Rectal smooth muscle tissue (tissue), 1 donor: ENCODE data around the gene IVL.

ENCODE experiments used
- H3K27ac ChIP-seq: one replicate; pipeline ENCODE4 v1.7.0; 2013; ENCODE audit warnings: low read depth, low read length, inconsistent platforms
- H3K27me3 ChIP-seq: one replicate; pipeline ENCODE4 v1.7.0; 2013; ENCODE audit warnings: low read length; ENCODE audit not compliant: control insufficient read depth, insufficient read depth
- H3K36me3 ChIP-seq: one replicate; pipeline ENCODE4 v1.7.0; 2013; ENCODE audit warnings: low read length; ENCODE audit not compliant: control insufficient read depth, insufficient read depth
- H3K4me1 ChIP-seq: one replicate; pipeline ENCODE4 v1.7.0; 2013; ENCODE audit warnings: low read length; ENCODE audit not compliant: control insufficient read depth, insufficient read depth
- H3K4me3 ChIP-seq: one replicate; pipeline ENCODE4 v1.7.0; 2013; ENCODE audit warnings: low read length
- H3K9ac ChIP-seq: one replicate; pipeline ENCODE4 v1.7.0; 2013; ENCODE audit warnings: low read length

Gene IVL

DNA sequence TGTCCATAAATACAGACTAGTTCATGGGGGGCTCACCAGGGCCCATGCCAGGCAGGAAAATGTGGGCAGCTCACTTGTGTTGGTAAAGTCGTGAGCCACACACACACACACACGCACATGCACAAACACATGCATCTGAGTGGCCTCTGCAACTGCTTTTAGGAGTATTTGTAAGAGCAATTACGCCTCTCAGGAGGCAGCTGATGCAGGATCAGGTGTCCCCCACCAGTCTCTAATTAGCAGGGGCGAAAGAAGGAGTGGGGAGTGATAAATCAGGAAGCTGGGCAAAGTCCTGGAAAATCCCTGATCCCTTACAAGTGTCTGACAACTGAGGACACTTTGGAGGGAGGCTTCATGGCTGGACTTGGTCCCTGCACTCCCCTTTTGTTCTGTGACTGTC is 5.7 kb upstream of the IVL start:
- Histone ChIP-seq H3K27ac (no peak overlapping the region), H3K4me1 (no peaks in the 10 kb centered on the region)

DNA sequence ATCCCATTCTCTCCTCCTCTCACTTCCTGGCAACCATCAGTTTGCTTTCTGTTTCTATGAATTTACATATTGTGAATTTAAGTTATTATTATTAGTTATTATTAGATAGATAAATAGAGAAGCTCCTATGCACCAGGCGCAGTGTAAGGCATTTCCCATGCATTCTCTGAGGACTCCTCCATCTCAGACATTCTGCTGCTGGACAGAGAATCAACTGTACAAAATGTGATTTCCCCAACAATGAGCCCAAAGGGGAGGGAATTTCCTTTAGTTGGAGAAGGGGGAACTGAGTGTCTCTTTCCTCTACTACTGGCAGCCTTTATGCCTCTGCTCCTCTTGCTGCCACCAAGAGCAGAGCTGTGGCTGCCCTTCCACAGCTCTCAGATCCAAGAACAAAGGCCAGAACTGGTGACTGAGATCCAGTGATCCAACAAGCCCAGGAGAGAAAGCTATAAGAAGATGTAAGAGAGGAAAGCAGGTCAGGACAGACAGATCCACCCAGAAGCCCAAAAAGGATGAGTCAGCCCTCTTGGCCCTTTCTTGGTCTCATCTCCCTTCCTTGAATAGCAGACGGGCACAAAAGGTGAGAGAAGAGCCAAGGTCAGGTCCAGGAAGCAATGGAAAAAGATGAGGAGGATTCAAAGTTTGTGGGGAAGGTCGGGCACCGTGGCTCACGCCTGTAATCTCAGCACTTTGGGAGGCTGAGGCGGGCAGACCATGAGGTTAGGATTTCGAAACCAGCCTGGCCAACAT is 3.5 kb upstream of the IVL start:
- no peaks in the 10 kb centered on the region for H3K4me1 ChIP-seq
- no peaks in the 10 kb centered on the region for H3K36me3 ChIP-seq
- H3K4me3 ChIP-seq, result no peak overlapping the region
- no peak overlapping the region for H3K9ac ChIP-seq
- H3K27ac ChIP-seq, result no peak overlapping the region
- H3K27me3 ChIP-seq, result peaks cover 2% of the 10 kb centered on the region

More for the DNA sequence above, 5.7 kb upstream of the IVL start:
- Histone ChIP-seq H3K9ac (no peak overlapping the region), H3K36me3 (no peaks in the 10 kb centered on the region), H3K27me3 (peaks cover 2% of the 10 kb centered on the region), H3K4me3 (no peak overlapping the region)

DNA sequence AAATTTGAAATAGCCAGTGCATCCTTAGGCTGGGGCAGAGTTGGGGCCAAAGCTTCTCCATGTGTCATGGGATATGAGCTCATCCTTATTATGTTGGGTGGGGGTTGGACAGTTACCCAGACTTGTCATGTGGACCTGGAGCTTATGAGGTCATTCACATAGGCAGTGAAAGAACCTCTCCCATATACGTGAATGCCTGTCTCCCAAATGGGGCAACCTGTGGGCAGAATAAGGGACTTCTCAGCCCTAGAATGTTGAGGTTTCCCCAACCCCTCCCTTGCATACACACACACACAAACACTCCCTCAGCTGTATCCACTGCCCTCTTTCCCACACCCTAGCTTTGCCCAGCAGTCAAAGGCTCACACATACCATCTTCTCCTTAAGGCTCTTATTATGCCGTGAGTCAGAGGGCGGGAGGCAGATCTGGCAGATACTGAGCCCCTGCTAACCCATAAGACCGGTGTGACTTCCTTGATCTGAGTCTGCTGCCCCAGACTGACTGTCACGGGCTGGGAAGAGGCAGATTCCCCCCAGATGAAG is 2.3 kb upstream of the IVL start:
- Histone ChIP-seq H3K4me3 (no peak overlapping the region), H3K27me3 (peaks cover 2% of the 10 kb centered on the region), H3K9ac (no peak overlapping the region)

DNA sequence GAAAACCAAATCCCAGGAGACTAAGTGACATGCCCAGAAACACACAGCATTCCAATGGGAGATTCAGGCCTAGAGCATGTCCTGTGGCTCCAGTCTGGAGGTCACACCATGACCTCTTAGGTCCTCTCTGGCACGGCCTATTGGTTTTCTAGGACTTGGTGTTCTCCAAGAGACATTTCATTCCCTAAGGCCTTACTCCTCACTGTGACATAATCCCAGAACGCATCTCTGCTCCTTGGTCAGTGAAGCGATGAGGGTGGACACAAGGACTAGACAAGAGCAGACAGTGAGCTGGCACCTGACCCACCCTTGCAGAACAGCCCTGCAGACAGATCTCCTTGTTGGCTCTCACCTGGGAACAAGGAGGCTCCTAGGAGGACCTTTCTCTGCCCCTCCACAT is 860 bp downstream of the IVL start:
- H3K9ac ChIP-seq, result no peak overlapping the region
- H3K27ac ChIP-seq, result no peak overlapping the region
- no peak overlapping the region for H3K4me3 ChIP-seq
- H3K27me3 ChIP-seq, result no peaks in the 10 kb centered on the region
- no peaks in the 10 kb centered on the region for H3K4me1 ChIP-seq
- no peaks in the 10 kb centered on the region for H3K36me3 ChIP-seq

More for the DNA sequence above, 2.3 kb upstream of the IVL start:
- Histone ChIP-seq H3K4me1 (no peaks in the 10 kb centered on the region), H3K27ac (no peak overlapping the region), H3K36me3 (no peaks in the 10 kb centered on the region)

DNA sequence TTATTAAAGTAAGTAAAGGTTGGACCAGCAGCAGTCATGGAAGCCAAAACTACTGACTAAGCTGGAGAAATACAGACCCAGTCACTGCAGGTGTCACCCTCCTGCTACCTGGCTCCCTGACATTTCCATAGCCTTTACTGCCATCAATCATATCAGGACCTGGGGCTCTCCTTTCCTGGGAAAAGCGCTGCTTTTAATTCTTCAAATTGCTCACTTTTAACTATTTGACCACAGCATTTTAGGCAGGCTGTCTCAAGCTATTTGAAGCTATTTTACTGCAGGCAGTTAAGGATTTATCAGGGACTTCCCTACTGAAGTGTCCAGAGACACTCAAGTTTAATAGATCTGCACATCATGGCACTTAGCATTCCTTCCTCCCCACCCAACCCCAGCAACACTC is 4.1 kb downstream of the IVL start:
- H3K4me1 ChIP-seq, result no peaks in the 10 kb centered on the region
- no peak overlapping the region for H3K27ac ChIP-seq
- no peak overlapping the region for H3K9ac ChIP-seq
- H3K36me3 ChIP-seq, result no peaks in the 10 kb centered on the region
- H3K27me3 ChIP-seq, result no peaks in the 10 kb centered on the region
- H3K4me3 ChIP-seq, result no peak overlapping the region

DNA sequence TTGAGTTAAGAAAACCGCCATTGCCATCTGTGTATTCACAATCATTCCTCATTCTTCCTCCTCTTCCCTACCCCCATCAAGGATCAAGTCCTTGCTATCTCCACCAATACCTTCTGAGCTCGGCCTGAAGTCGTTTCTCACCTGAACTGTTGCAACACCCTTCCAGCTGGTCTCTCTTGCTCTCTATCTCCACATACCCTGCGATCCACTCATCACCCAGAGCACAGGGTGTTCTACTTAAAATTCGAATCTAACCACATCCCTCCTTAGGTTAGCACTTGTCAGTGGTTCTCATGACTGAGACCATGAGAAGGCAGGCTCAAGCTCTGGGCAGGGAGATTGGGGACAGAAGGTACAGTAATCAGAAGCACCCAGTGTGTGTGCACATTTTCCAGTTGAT is 4.6 kb downstream of the IVL start:
- H3K9ac ChIP-seq, result no peak overlapping the region
- H3K36me3 ChIP-seq, result no peaks in the 10 kb centered on the region
- no peak overlapping the region for H3K27ac ChIP-seq
- no peaks in the 10 kb centered on the region for H3K4me1 ChIP-seq
- H3K27me3 ChIP-seq, result no peaks in the 10 kb centered on the region
- H3K4me3 ChIP-seq, result no peak overlapping the region

DNA sequence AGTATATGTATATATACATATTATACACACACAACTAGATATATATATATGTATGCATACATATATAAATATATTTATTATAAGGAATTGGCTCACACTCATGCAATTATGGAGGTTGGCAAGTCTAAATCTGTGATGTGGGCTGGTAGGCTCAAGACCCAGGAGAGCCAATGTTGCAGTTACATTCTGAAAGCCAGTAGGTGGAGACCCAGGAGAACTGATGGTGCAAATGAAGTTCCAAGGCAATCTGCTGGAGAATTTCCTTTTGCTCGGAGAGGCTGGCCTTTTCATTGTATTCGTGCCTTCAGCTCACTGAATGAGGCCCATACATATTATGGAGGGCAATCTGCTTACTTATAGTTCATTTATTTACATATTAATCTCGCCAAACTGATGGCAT is 9.4 kb downstream of the IVL start:
- no peak overlapping the region for H3K9ac ChIP-seq
- H3K4me1 ChIP-seq, result no peaks in the 10 kb centered on the region
- H3K27ac ChIP-seq, result no peak overlapping the region
- no peaks in the 10 kb centered on the region for H3K27me3 ChIP-seq
- H3K4me3 ChIP-seq, result no peak overlapping the region
- no peaks in the 10 kb centered on the region for H3K36me3 ChIP-seq

DNA sequence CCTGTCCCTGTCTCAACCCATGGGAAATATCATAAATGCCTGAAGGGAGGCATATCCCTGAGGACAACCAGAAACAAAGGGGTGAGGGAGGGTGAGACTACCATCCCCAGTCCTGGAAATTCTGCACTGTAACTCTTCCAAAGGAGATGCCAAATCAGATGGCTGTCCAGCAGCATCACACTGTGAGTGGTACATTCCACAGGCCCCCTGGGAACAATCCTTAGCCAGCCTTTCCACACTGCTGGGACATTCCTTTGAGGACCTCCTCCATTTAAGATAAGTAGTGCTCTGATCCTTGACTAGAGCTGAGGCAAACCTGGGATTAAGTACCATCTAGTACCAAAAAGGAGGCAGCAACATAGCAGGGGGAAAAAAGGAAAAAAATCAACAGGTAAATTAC is 10.7 kb downstream of the IVL start:
- no peak overlapping the region for H3K9ac ChIP-seq
- H3K4me3 ChIP-seq, result no peak overlapping the region
- no peaks in the 10 kb centered on the region for H3K27me3 ChIP-seq
- H3K27ac ChIP-seq, result no peak overlapping the region
- no peaks in the 10 kb centered on the region for H3K36me3 ChIP-seq
- no peaks in the 10 kb centered on the region for H3K4me1 ChIP-seq

DNA sequence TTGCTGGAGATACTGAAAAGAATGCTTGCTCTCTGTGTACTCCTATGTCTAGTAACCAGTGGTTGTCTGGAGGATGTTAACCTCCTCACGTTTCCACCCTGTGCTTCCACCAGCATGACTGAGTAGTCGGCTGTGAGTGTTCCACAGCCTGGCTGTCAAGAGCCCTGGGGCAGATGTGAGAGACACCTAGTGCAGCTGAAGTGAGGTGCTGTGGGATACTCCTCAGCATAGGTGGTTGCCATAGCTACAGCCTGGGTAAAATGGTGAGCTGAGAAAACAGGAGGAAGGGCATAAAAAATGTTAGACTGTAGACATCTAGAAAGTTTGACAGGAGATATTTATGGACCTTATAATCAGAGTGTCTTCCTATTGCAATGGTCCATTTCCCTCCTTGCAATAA is 15.8 kb downstream of the IVL start:
- Histone ChIP-seq H3K27ac (no peak overlapping the region), H3K9ac (no peak overlapping the region), H3K4me3 (no peak overlapping the region), H3K27me3 (no peaks in the 10 kb centered on the region), H3K4me1 (no peaks in the 10 kb centered on the region), H3K36me3 (no peaks in the 10 kb centered on the region)

DNA sequence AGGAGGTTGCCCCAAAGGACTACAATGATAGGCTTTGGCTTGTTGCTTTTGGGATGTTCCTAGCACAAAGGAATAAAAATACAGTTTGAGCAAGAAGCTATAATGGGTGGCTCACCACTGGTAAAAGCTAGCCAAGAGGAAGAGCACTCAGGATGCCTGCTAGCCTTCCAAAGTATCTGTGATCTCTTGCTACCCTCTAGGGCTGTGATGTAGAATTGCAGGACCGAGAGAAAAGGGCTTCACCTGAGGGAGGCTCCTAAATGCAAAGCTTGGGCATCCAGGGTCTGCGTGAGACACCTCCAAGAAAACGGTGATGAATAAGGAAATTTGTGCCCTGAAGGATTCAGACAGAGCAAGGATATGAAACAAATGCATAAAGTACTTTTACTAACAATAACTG is 17.7 kb downstream of the IVL start:
- Histone ChIP-seq H3K4me1 (no peaks in the 10 kb centered on the region), H3K27ac (no peak overlapping the region), H3K4me3 (no peak overlapping the region), H3K27me3 (no peaks in the 10 kb centered on the region), H3K9ac (no peak overlapping the region), H3K36me3 (no peaks in the 10 kb centered on the region)

DNA sequence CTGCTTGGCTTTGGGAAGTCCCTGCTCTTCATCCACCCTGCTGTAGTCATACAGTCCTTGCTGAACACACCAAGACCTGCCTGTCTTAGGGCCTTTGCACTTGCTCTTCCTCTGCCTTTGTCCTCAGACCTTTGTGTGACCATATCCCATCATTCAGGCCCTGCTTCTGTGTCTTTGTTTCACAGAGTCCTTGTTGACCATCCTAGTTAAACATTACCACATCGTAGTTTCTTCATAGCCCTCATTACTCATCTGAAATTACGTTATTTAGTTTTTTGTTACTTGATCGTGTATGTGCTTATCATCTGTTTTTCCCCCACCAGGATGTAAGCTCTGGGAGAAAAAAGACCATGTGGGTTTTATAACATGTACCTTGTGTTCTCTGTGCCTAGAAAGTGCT is 20.3 kb downstream of the IVL start:
- Histone ChIP-seq H3K4me3 (no peak overlapping the region), H3K9ac (no peak overlapping the region), H3K27ac (no peak overlapping the region), H3K27me3 (no peaks in the 10 kb centered on the region), H3K36me3 (no peaks in the 10 kb centered on the region), H3K4me1 (no peaks in the 10 kb centered on the region)

DNA sequence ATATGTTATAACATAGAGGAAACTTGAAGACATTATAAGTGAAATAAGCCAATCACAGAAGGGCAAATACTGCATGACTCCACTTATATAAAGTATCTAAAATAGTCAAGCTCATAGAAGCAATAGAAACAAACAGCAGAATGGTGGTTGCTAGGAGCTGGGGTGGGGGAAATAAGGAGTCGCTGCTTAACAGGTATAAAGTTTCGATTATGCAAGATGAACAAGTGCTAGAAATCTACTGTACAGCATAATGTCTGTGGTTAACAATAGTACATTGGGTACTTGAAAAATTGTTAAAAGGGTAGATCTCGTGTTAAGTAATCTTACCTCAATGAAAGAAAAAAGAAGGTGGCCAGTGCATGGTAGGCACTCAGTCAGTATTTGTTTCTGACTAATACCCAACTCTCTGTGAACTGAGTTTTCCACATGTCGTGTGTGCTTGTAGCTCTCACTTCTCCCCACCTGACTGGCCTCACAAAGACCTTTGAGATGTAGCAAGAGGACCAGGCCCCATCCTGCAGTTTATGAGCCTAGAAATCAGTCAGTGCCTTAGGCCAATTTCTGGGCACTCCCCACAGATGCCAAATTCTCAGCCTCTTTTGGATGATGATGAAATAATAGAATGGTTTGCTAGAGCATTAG is 23.9 kb downstream of the IVL start:
- no peaks in the 10 kb centered on the region for H3K36me3 ChIP-seq
- H3K4me3 ChIP-seq, result no peak overlapping the region
- H3K27ac ChIP-seq, result no peak overlapping the region
- no peaks in the 10 kb centered on the region for H3K4me1 ChIP-seq
- no peaks in the 10 kb centered on the region for H3K27me3 ChIP-seq
- no peak overlapping the region for H3K9ac ChIP-seq

DNA sequence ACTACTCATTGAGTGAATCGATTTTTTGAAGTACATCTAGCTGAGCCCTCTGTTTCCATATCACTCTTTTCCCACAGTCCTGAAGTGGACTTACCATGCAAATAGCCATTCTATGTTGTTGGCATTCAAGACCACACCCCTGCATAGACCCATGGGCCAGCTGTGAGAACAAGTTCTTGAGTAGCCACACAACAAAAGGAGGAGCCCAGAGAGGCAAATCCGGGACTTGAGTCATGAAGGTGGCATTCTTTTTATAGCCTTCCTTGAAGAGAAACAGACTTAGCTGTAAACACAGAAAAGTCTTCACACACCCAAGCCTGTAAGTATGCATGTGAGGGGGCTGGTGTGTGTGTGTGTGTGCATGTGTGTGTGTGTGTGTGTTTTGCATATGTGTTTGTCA is 24.9 kb downstream of the IVL start:
- no peaks in the 10 kb centered on the region for H3K27me3 ChIP-seq
- H3K9ac ChIP-seq, result no peak overlapping the region
- no peaks in the 10 kb centered on the region for H3K4me1 ChIP-seq
- H3K36me3 ChIP-seq, result no peaks in the 10 kb centered on the region
- no peak overlapping the region for H3K4me3 ChIP-seq
- H3K27ac ChIP-seq, result no peak overlapping the region
